ENCODE measurements around the gene MLH3.
"Not testable (repeated sequence)": the region's sequence is repeated elsewhere in the genome, so short reads cannot be mapped to it uniquely, and the experiment has no call there.

MLH3 gene

GRCh38 chr14:75068294-75069120, 17.2 kb upstream of the MLH3 start:
- Histone ChIP-seq H3K36me3 (ENCODE audit: control insufficient read depth, insufficient read depth, low read length) (no peaks in the 10 kb centered on the region), H3K9ac (peak overlapping the region; percentile 84), H3K79me2 (peaks cover 7% of the 10 kb centered on the region), H3K4me3 (ENCODE audit: low read depth, low read length) (peak overlapping the region; percentile 77), H3K27ac (peak overlapping the region; percentile 97), H3K9me3 (ENCODE audit: control insufficient read depth, low read length) (no peaks in the 10 kb centered on the region), H2AFZ (peak overlapping the region; percentile 76), H3K27me3 (ENCODE audit: control insufficient read depth, insufficient read depth, low read length) (no peaks in the 10 kb centered on the region), H3K4me1 (peaks cover 16% of the 10 kb centered on the region), H3K4me2 (ENCODE audit: low read length) (peak overlapping the region; percentile 75)
- TF ChIP-seq, protein P1, sequence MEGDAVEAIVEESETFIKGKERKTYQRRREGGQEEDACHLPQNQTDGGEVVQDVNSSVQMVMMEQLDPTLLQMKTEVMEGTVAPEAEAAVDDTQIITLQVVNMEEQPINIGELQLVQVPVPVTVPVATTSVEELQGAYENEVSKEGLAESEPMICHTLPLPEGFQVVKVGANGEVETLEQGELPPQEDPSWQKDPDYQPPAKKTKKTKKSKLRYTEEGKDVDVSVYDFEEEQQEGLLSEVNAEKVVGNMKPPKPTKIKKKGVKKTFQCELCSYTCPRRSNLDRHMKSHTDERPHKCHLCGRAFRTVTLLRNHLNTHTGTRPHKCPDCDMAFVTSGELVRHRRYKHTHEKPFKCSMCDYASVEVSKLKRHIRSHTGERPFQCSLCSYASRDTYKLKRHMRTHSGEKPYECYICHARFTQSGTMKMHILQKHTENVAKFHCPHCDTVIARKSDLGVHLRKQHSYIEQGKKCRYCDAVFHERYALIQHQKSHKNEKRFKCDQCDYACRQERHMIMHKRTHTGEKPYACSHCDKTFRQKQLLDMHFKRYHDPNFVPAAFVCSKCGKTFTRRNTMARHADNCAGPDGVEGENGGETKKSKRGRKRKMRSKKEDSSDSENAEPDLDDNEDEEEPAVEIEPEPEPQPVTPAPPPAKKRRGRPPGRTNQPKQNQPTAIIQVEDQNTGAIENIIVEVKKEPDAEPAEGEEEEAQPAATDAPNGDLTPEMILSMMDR (IDR thresholded peaks at IDR 0.05) = no peak

GRCh38 chr14:75067765-75068164, 16.5 kb upstream of the MLH3 start:
- H3K27me3 ChIP-seq (ENCODE audit: control insufficient read depth, insufficient read depth, low read length); H3K9ac ChIP-seq; H3K9me3 ChIP-seq (ENCODE audit: control insufficient read depth, low read length); H3K79me2 ChIP-seq; H3K36me3 ChIP-seq (ENCODE audit: control insufficient read depth, insufficient read depth, low read length): not testable (repeated sequence)
- Histone ChIP-seq H3K4me3 (ENCODE audit: low read depth, low read length) (peak overlapping the region; percentile 77), H3K4me2 (ENCODE audit: low read length) (peak overlapping the region; percentile 75), H2AFZ (peak overlapping the region; percentile 76), H3K4me1 (peaks cover 16% of the 10 kb centered on the region), H3K27ac (peak overlapping the region; percentile 97)

- no peak overlapping the region for H3K27ac ChIP-seq
- H3K4me1 ChIP-seq = peaks cover 16% of the 10 kb centered on the region
Observed at GRCh38 chr14:75067212-75067611, 15.9 kb upstream of the MLH3 start.

DNA sequence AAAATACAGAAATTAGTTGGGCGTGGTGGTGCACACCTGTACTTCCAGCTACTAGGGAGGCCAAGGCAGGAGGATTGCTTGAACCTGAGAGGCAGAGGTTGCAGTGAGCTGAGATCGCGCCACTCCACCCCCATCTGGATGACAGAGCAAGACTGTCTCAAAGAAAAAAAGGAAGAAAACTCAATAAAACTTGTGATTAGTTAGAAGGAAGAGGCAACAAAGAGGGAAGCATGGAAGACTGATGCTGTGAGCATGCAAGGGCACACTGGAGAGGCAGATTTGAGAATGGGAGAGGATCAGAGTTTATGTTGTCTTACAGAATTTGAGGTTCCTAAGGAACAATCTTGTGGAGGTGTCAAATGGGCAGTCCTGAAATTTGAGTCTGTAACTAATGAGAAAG, 15.4 kb upstream of the MLH3 start:
- H3K9me3 ChIP-seq (ENCODE audit: control insufficient read depth, low read length) = no peaks in the 10 kb centered on the region
- H3K27me3 ChIP-seq (ENCODE audit: control insufficient read depth, insufficient read depth, low read length) = no peaks in the 10 kb centered on the region
- peaks cover 16% of the 10 kb centered on the region for H3K4me1 ChIP-seq
- no peak overlapping the region for H2AFZ ChIP-seq
- H3K79me2 ChIP-seq = peaks cover 7% of the 10 kb centered on the region
- H3K4me2 ChIP-seq (ENCODE audit: low read length) = no peak overlapping the region
- TF ChIP-seq, protein P1 (IDR thresholded peaks at IDR 0.05) = no peak
- no peaks in the 10 kb centered on the region for H3K36me3 ChIP-seq (ENCODE audit: control insufficient read depth, insufficient read depth, low read length)
- no peak overlapping the region for H3K9ac ChIP-seq
- H3K4me3 ChIP-seq (ENCODE audit: low read depth, low read length) = no peak overlapping the region
- H3K27ac ChIP-seq = no peak overlapping the region

More at GRCh38 chr14:75067212-75067611, 15.9 kb upstream of the MLH3 start:
- Histone ChIP-seq H2AFZ (no peak overlapping the region), H3K9ac (no peak overlapping the region), H3K4me3 (ENCODE audit: low read depth, low read length) (peak overlapping the region; percentile 77), H3K4me2 (ENCODE audit: low read length) (no peak overlapping the region), H3K27me3 (ENCODE audit: control insufficient read depth, insufficient read depth, low read length) (no peaks in the 10 kb centered on the region), H3K36me3 (ENCODE audit: control insufficient read depth, insufficient read depth, low read length) (no peaks in the 10 kb centered on the region), H3K79me2 (peaks cover 7% of the 10 kb centered on the region), H3K9me3 (ENCODE audit: control insufficient read depth, low read length) (no peaks in the 10 kb centered on the region)
- TF ChIP-seq, protein P1 (IDR thresholded peaks at IDR 0.05) = no peak

GRCh38 chr14:75064205-75064567, 12.9 kb upstream of the MLH3 start:
- H2AFZ ChIP-seq = peak overlapping the region; percentile 82

More at GRCh38 chr14:75064205-75064567, 12.9 kb upstream of the MLH3 start:
- no peak overlapping the region for H3K9ac ChIP-seq
- no peaks in the 10 kb centered on the region for H3K27me3 ChIP-seq (ENCODE audit: control insufficient read depth, insufficient read depth, low read length)
- H3K4me2 ChIP-seq (ENCODE audit: low read length) = peak overlapping the region; percentile 91
- H3K9me3 ChIP-seq (ENCODE audit: control insufficient read depth, low read length) = no peaks in the 10 kb centered on the region
- H3K4me3 ChIP-seq (ENCODE audit: low read depth, low read length) = peak overlapping the region; percentile 69
- TF ChIP-seq, protein P1 (IDR thresholded peaks at IDR 0.05) = no peak
- peak overlapping the region; percentile 58 for H3K27ac ChIP-seq
- no peaks in the 10 kb centered on the region for H3K36me3 ChIP-seq (ENCODE audit: control insufficient read depth, insufficient read depth, low read length)
- H3K4me1 ChIP-seq = peaks cover 3% of the 10 kb centered on the region
- H3K79me2 ChIP-seq = peaks cover 7% of the 10 kb centered on the region
